Measurements from ENCODE around the gene ZNF554. TPM values are rescaled to one million over a fixed set of nuclear protein-coding genes. Genes with fewer than 3 reads are reported as not detected.

ZNF554 gene
- total and polyA plus RNA-seq, 4 donors, result 0.94 to 3.3 (median 2.1) TPM

- H3K9ac ChIP-seq (ENCODE audit: low read depth in 1 of 2, low read length in 2 of 2), result peak overlapping the region; percentile 61 to 73
- peak overlapping the region; percentile 97 to 99 for H3K27ac ChIP-seq (ENCODE audit: low read depth in 1 of 2, low read length in 2 of 2)
- H3K27me3 ChIP-seq (ENCODE audit: control insufficient read depth in 4 of 4, insufficient read depth in 4 of 4, low read length in 3 of 4), result no peaks in the 10 kb centered on the region
- H3K4me3 ChIP-seq (ENCODE audit: low read depth in 1 of 3, low read length in 3 of 3), result peak overlapping the region in 2 of 3 donors; percentile 21 to 37
- H3K9me3 ChIP-seq (ENCODE audit: control insufficient read depth in 4 of 4, low read length in 3 of 4), result no peaks in the 10 kb centered on the region
- H3K4me1 ChIP-seq (ENCODE audit: control insufficient read depth in 4 of 4, insufficient read depth in 4 of 4, low read length in 3 of 4), result peaks cover 3 to 23% (median 10%) of the 10 kb centered on the region in 4 donors
- TF ChIP-seq EGR1 (IDR thresholded peaks at IDR 0.05; ENCODE audit: low read depth in 2 of 2) (no peak), NR2F2 (IDR thresholded peaks at IDR 0.05) (no peak)
- WGBS, result 88% methylated on average over 24 of the region's 24 CpGs
- no peaks in the 10 kb centered on the region for H3K36me3 ChIP-seq (ENCODE audit: control insufficient read depth in 4 of 4, insufficient read depth in 3 of 4, low read depth in 1 of 4, low read length in 3 of 4)
- no peak for DNase-seq (ENCODE audit: low spot score)
Observed at GRCh38 chr19:2774953-2775555, 44.6 kb upstream of the ZNF554 start.

GRCh38 chr19:2775556-2776430 is 43.9 kb upstream of the ZNF554 start:
- H3K4me1 ChIP-seq (ENCODE audit: control insufficient read depth in 4 of 4, insufficient read depth in 4 of 4, low read length in 3 of 4), result peaks cover 3 to 24% (median 10%) of the 10 kb centered on the region in 4 donors
- DNase-seq (ENCODE audit: low spot score), result peak; percentile 49
- H3K9me3 ChIP-seq (ENCODE audit: control insufficient read depth in 4 of 4, low read length in 3 of 4), result no peaks in the 10 kb centered on the region
- WGBS, result 46% methylated on average over 29 of the region's 29 CpGs
- H3K9ac ChIP-seq (ENCODE audit: low read depth in 1 of 2, low read length in 2 of 2), result peak overlapping the region; percentile 73 to 89
- peak overlapping the region; percentile 12 to 37 (median 35) for H3K4me3 ChIP-seq (ENCODE audit: low read depth in 1 of 3, low read length in 3 of 3)
- H3K36me3 ChIP-seq (ENCODE audit: control insufficient read depth in 4 of 4, insufficient read depth in 3 of 4, low read depth in 1 of 4, low read length in 3 of 4), result no peaks in the 10 kb centered on the region
- no peaks in the 10 kb centered on the region for H3K27me3 ChIP-seq (ENCODE audit: control insufficient read depth in 4 of 4, insufficient read depth in 4 of 4, low read length in 3 of 4)
- peak overlapping the region; percentile 97 to 99 for H3K27ac ChIP-seq (ENCODE audit: low read depth in 1 of 2, low read length in 2 of 2)
- TF ChIP-seq RXRA (IDR thresholded peaks at IDR 0.05) (peak; percentile 77 to 86), ZBTB33 (IDR thresholded peaks at IDR 0.05) (no peak), RAD21 (IDR thresholded peaks at IDR 0.05) (peak in 1 of 2 donors; percentile 13), GABPA (IDR thresholded peaks at IDR 0.05 in 1 of 2, conservative IDR thresholded peaks at IDR 0.05 in 1 of 2) (peak in 1 of 2 donors; percentile 46), ATF3 (IDR thresholded peaks at IDR 0.05) (peak; percentile 88), MAX (IDR thresholded peaks at IDR 0.05) (no peak), SP1 (IDR thresholded peaks at IDR 0.05) (peak; percentile 56), CTCF (IDR thresholded peaks at IDR 0.05; ENCODE audit: low read depth, low read length, missing input control) (no peak), NR2F2 (IDR thresholded peaks at IDR 0.05) (no peak), JUND (IDR thresholded peaks at IDR 0.05) (peak; percentile 95 to 96), HNF4A (conservative IDR thresholded peaks at IDR 0.05) (peak; percentile 70 to 92), REST (IDR thresholded peaks at IDR 0.05) (peak; percentile 55)
